ENCODE data around the gene GKN2. TPM values are rescaled to one million over a fixed set of nuclear protein-coding genes. Genes with fewer than 3 reads are reported as not detected.
A peak's percentile ranks its signal among the peaks of the same experiment; 100 is the strongest.

GKN2 gene
- total RNA-seq, 1 donor from 2014 or later, result not detected

DNA sequence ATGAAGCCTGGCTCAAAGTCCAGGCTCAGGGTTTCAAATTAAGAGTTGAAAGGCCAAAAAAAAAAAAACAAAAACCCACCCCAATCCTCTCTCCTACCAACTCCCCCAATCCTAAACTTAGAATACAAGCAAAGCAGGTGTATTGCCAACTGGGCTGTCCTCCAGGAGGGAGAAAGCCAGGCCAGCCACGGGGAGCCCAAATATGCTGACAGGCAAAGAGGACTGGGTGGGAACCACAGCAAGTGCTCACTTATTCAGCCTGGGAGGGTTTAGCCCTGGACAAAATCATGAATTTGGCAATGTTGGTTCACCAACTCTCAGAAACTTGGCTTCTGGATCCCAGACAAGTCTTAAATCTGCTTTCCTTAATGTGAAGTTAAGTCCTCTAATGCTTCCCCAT lies 36.5 kb downstream of the GKN2 start:
- intact Hi-C loops (cut with micrococcal nuclease), result loop anchor here (10.0 kb wide), 1 partner anchor 421 kb away; no protein-coding TSS in a partner anchor
- DNase-seq, result peak; percentile 22

DNA sequence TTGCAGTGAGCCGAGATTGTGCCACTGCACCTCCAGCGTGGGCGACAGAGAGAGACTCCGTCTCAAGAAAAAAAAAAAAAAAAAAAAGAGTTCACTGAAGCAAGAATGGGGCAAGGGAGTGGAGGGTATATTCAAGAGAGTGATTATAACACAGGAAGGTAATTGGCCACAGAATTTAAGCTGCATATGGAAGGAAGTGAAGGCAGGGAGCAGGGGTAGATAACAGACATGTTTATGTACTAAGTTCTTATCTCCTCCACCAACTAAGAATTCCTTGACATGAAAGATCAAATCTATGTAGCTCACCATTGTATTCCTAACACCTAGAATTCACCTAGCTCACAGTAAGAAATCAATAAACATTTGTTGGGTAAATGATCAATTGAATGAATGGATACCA lies 37.3 kb downstream of the GKN2 start:
- H3K4me3 ChIP-seq, result no peak overlapping the region
- intact Hi-C loops (cut with micrococcal nuclease), result loop anchor here (10.0 kb wide), 1 partner anchor 421 kb away; no protein-coding TSS in a partner anchor
- H3K4me1 ChIP-seq, result no peaks in the 10 kb centered on the region
- H3K27me3 ChIP-seq (ENCODE audit: low read depth), result peaks cover 22% of the 10 kb centered on the region
- no peak overlapping the region for H3K27ac ChIP-seq (replicated peaks)
- TF ChIP-seq, protein P1, sequence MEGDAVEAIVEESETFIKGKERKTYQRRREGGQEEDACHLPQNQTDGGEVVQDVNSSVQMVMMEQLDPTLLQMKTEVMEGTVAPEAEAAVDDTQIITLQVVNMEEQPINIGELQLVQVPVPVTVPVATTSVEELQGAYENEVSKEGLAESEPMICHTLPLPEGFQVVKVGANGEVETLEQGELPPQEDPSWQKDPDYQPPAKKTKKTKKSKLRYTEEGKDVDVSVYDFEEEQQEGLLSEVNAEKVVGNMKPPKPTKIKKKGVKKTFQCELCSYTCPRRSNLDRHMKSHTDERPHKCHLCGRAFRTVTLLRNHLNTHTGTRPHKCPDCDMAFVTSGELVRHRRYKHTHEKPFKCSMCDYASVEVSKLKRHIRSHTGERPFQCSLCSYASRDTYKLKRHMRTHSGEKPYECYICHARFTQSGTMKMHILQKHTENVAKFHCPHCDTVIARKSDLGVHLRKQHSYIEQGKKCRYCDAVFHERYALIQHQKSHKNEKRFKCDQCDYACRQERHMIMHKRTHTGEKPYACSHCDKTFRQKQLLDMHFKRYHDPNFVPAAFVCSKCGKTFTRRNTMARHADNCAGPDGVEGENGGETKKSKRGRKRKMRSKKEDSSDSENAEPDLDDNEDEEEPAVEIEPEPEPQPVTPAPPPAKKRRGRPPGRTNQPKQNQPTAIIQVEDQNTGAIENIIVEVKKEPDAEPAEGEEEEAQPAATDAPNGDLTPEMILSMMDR (IDR thresholded peaks at IDR 0.05; ENCODE audit: borderline replicate concordance), result no peak
- no peak for DNase-seq
- H3K36me3 ChIP-seq, result no peaks in the 10 kb centered on the region
- H3K9me3 ChIP-seq (replicated peaks), result no peaks in the 10 kb centered on the region

More for the DNA sequence above, 36.5 kb downstream of the GKN2 start:
- no peaks in the 10 kb centered on the region for H3K4me1 ChIP-seq
- no peaks in the 10 kb centered on the region for H3K36me3 ChIP-seq
- no peak overlapping the region for H3K4me3 ChIP-seq
- TF ChIP-seq, protein P1 (IDR thresholded peaks at IDR 0.05; ENCODE audit: borderline replicate concordance), result no peak
- H3K27me3 ChIP-seq (ENCODE audit: low read depth), result peaks cover 21% of the 10 kb centered on the region
- no peaks in the 10 kb centered on the region for H3K9me3 ChIP-seq (replicated peaks)
- H3K27ac ChIP-seq (replicated peaks), result no peak overlapping the region

DNA sequence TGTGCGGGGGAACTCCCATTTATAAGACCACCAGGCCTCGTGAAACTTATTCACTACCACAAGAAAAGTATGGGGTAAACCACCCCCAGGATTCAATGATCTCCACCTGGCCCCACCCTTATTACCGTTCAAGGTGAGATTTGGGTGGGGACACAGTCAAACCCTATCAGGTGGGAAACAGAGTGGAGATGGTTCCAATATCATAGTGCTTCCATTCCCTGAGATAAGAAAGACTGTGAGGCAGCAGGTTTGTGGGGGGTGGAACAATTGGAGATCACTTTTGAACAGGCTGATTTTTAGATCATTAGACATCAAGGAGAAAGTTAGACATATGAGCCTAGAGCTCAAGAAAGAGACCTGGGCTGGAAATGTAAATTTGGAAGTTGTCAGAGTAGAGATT lies 39.3 kb downstream of the GKN2 start:
- TF ChIP-seq, protein P1 (IDR thresholded peaks at IDR 0.05; ENCODE audit: borderline replicate concordance), result no peak
- Histone ChIP-seq H3K27ac (replicated peaks) (no peak overlapping the region), H3K4me1 (peaks cover 10% of the 10 kb centered on the region), H3K4me3 (no peak overlapping the region), H3K36me3 (no peaks in the 10 kb centered on the region), H3K27me3 (ENCODE audit: low read depth) (peaks cover 23% of the 10 kb centered on the region), H3K9me3 (replicated peaks) (no peaks in the 10 kb centered on the region)
- no peak for DNase-seq
- intact Hi-C loops (cut with micrococcal nuclease), result loop anchor here (10.0 kb wide), 1 partner anchor 419 kb away; no protein-coding TSS in a partner anchor

DNA sequence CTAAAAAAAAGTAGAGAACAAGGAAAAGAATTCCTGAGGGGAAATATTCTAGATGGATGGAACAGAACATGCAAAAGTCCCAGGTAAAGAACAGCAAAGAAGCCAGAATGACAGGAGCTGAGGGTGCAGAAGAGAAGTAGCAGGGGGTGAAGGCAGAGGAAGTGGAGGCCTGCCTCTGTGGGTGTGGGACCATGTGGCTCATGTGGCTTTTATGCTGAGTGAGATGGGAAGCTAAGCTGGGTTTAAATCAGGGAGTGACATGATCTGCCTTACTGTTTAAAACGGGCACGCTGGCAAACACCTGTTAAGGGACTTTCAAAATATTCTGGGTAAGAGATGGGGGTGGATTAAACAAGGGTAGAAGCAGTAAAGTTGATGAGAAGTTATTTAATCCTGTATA lies 40.0 kb downstream of the GKN2 start:
- Histone ChIP-seq H3K9me3 (replicated peaks) (no peaks in the 10 kb centered on the region), H3K27ac (replicated peaks) (no peak overlapping the region), H3K36me3 (no peaks in the 10 kb centered on the region), H3K27me3 (ENCODE audit: low read depth) (peaks cover 23% of the 10 kb centered on the region), H3K4me3 (no peak overlapping the region), H3K4me1 (peaks cover 12% of the 10 kb centered on the region)
- no peak for DNase-seq
- intact Hi-C loops (cut with micrococcal nuclease), result loop anchor here (10.0 kb wide), 1 partner anchor 418 kb away; no protein-coding TSS in a partner anchor
- TF ChIP-seq, protein P1 (IDR thresholded peaks at IDR 0.05; ENCODE audit: borderline replicate concordance), result no peak

DNA sequence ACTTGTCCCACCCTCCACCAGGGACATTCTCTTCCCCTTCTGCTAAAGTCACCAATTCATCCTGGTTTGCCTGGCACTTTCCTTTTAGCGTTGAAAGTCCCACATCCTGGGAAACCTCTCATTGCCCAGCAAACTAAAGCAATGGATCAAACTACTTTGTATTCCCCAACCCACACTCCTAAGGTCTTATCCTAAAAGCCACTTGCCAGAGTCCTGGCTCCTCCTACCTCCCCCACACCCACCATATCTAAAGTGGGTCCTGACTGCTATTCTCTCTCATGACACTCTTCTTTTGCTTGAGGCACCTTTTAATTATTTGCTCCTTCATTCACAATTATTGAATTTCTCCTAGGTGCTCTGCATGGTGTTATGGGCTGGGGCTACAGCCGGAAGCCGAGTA lies 40.6 kb downstream of the GKN2 start:
- TF ChIP-seq, protein P1 (IDR thresholded peaks at IDR 0.05; ENCODE audit: borderline replicate concordance), result no peak
- Histone ChIP-seq H3K36me3 (no peaks in the 10 kb centered on the region), H3K4me1 (peaks cover 12% of the 10 kb centered on the region), H3K27me3 (ENCODE audit: low read depth) (peaks cover 21% of the 10 kb centered on the region), H3K4me3 (no peak overlapping the region), H3K9me3 (replicated peaks) (no peaks in the 10 kb centered on the region), H3K27ac (replicated peaks) (no peak overlapping the region)
- no peak for DNase-seq
- intact Hi-C loops (cut with micrococcal nuclease), result loop anchor here (10.0 kb wide), 1 partner anchor 417 kb away; no protein-coding TSS in a partner anchor

All from left ventricle myocardium inferior (tissue), 1 donor.